ENCODE data around the gene CYBC1. TPM values are rescaled to one million over a fixed set of nuclear protein-coding genes. Genes with fewer than 3 reads are reported as not detected.

CYBC1 gene
- total and polyA plus RNA-seq, 9 of the 15 experiments (the other 6 are each of a cell fraction or from before 2014, with no cell fraction given): 1.3 to 71.8 (median 49.9) TPM

DNA sequence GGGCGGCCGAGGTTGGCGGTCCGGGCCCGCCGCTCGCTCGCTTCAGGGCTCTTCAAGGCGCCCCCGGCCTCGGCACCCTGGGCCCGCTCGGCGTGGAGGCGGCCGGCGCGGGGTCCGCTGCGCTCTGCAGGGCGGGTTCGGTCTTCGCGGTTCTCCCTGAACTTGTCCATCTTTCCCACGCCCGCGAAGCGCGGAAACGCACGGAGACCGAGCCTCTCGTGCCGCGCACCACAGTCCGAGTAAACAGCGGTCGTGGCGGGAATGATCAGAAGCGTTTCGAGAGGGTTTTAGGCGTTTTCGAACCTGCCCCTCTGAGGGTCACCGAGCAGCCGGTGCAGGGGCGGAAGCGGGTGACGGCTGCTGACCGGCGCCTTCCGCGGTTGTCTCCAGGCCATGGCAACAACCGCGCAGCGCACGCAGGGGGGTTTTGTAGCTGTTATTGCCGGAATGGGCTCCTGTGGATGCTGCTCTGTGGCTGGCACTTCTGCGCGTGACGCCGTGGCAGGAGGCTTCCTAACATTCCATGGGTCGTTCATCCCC, 8.4 kb upstream of the CYBC1 start (continued):
- TF ChIP-seq HMGXB4 (CRISPR knock-in tag; IDR thresholded peaks at IDR 0.05): 0 out of 2 replicates have a peak, but pooled peaks have one; percentile 17
- TF ChIP-seq SIN3B (IDR thresholded peaks at IDR 0.05; ENCODE audit: low read depth): peak; percentile 69; the same call in 1 of the 2 replicates
- TF ChIP-seq E2F1 (CRISPR knock-in tag; IDR thresholded peaks at IDR 0.05): 0 out of 2 replicates have a peak, but pooled peaks have one; percentile 11
- 0 out of 2 replicates have a peak, but pooled peaks have one; percentile 68 for TF ChIP-seq THAP7 (CRISPR knock-in tag; IDR thresholded peaks at IDR 0.05)
- peak; percentile 31 for TF ChIP-seq RBM22 (IDR thresholded peaks at IDR 0.05; ENCODE audit: low read depth, low read length, poor library complexity, severe bottlenecking)
- TF ChIP-seq TBP (optimal IDR thresholded peaks at IDR 0.05; ENCODE audit: low read depth, low read length): no peak
- peak; percentile 9; the same call in 1 of the 2 replicates for TF ChIP-seq GTF2E2 (tag; IDR thresholded peaks at IDR 0.05)
- TF ChIP-seq RREB1 (CRISPR knock-in tag; IDR thresholded peaks at IDR 0.05): 0 out of 2 replicates have a peak, but pooled peaks have one; percentile 13
- peak in 1 of 2 experiments; percentile 18 for TF ChIP-seq E2F6 (IDR thresholded peaks at IDR 0.05; ENCODE audit: borderline replicate concordance in 1 of 2, extremely low read depth in 1 of 2, insufficient read depth in 1 of 2, insufficient read length in 1 of 2, low read depth in 1 of 2, low read length in 1 of 2, poor library complexity in 1 of 2, severe bottlenecking in 1 of 2)
- peak; percentile 75 for TF ChIP-seq SAP30 (IDR thresholded peaks at IDR 0.05; ENCODE audit: borderline replicate concordance, insufficient read depth, low read depth, low read length, poor library complexity, severe bottlenecking)
- 0 out of 2 replicates have a peak, but pooled peaks have one; percentile 82 for TF ChIP-seq RBFOX2 (IDR thresholded peaks at IDR 0.05; ENCODE audit: low read depth, low read length)

All from K562 (cell line).